PC-9 (cell line): ENCODE measurements around the gene TRAPPC6A.

Source experiments
- CTCF ChIP-seq: fragments of 200-600 bp; sonication (generic); conservative IDR thresholded peaks from 2 replicates; pipeline ENCODE4 v1.6.1; 2017; ENCODE audit warnings: mixed run types, antibody characterized with exemption, mild to moderate bottlenecking, moderate library complexity
- EZH2 ChIP-seq: fragments of 200-600 bp; sonication (generic); IDR thresholded peaks from 2 replicates; pipeline ENCODE4 v1.8.0; 2017; ENCODE audit warnings: antibody characterized with exemption, low read depth

GRCh38 chr19:45114116-45114515 lies 63.9 kb downstream of the TRAPPC6A start:
- TF ChIP-seq CTCF (no peak), EZH2 (no peak)
